ENCODE measurements around the gene LTA4H. TPM values are rescaled to one million over a fixed set of nuclear protein-coding genes. Genes with fewer than 3 reads are reported as not detected.

The LTA4H gene
- total RNA-seq, 2 donors from 2014 or later, result 112 to 141 TPM

DNA sequence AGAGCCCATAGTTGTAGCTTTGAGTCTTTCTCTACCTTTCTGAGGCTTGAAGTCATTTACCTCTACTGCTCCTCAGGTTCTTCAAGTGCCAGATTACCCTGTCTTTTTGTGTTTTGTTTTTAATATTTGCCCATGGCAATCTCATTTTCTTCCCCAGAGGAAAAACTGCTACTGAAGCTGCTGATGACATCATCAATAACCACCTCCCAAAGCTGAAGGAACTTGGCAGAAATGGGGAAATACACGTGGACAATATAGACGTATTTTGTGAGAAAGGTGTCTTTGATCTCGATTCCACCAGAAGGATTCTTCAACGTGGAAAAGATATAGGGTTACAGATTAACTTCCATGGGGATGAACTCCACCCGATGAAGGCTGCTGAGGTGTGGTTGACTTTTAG is 75.1 kb downstream of the LTA4H start:
- 87 to 96% methylated on average over 4 to 5 of the region's 5 CpGs for WGBS, 2 experiments (ENCODE audit: insufficient coverage in 1 of 2, insufficient read length in 1 of 2)
- DNase-seq, result no peak
- peaks cover 3% of the 10 kb centered on the region for H3K27me3 Mint-ChIP-seq (ENCODE audit: insufficient read depth)
- H3K27ac Mint-ChIP-seq, result no peak overlapping the region
- Histone ChIP-seq H3K9me3 (ENCODE audit: control insufficient read depth, low read length) (no peaks in the 10 kb centered on the region), H3K27ac (ENCODE audit: low read depth, low read length) (no peak overlapping the region), H3K4me3 (ENCODE audit: low read length) (no peak overlapping the region), H3K36me3 (ENCODE audit: control insufficient read depth, insufficient read depth, low read length) (no peaks in the 10 kb centered on the region), H3K4me1 (ENCODE audit: control insufficient read depth, insufficient read depth, low read length) (no peaks in the 10 kb centered on the region), H3K9ac (ENCODE audit: extremely low read depth, low read length, poor library complexity, severe bottlenecking) (no peak overlapping the region), H3K27me3 (ENCODE audit: control insufficient read depth, insufficient read depth, low read length, poor library complexity, severe bottlenecking) (peaks cover 5% of the 10 kb centered on the region)
- no peaks in the 10 kb centered on the region for H3K9me3 Mint-ChIP-seq
- no peak for TF ChIP-seq CTCF (conservative IDR thresholded peaks at IDR 0.05)
- peaks cover 7% of the 10 kb centered on the region for H3K4me1 Mint-ChIP-seq
- no peaks in the 10 kb centered on the region for H3K36me3 Mint-ChIP-seq (ENCODE audit: low read depth)
- H3K4me3 Mint-ChIP-seq, result no peak overlapping the region

DNA sequence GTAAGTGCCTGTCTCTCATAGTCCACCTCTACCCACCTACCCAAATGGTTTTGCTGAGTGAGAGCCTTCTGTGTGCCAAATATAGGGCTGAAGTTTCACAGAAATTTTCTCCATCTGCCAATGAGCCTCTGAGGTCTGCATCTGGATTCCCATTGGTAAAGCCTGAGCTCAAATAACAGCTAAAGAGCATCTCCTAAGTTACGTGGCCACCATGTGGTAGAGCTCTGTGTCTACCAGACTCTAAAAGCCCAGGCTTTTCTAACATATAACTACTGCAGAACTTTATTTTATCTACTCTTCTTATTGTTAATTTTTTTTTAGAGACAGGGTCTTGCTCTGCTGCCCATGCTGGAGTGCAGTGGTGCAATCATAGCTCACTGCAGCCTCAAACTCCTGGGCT is 76.3 kb downstream of the LTA4H start:
- no peaks in the 10 kb centered on the region for H3K36me3 Mint-ChIP-seq (ENCODE audit: low read depth)
- H3K27ac Mint-ChIP-seq, result no peak overlapping the region
- Histone ChIP-seq H3K9me3 (ENCODE audit: control insufficient read depth, low read length) (no peaks in the 10 kb centered on the region), H3K36me3 (ENCODE audit: control insufficient read depth, insufficient read depth, low read length) (no peaks in the 10 kb centered on the region), H3K9ac (ENCODE audit: extremely low read depth, low read length, poor library complexity, severe bottlenecking) (no peak overlapping the region), H3K4me1 (ENCODE audit: control insufficient read depth, insufficient read depth, low read length) (no peaks in the 10 kb centered on the region), H3K4me3 (ENCODE audit: low read length) (no peak overlapping the region), H3K27me3 (ENCODE audit: control insufficient read depth, insufficient read depth, low read length, poor library complexity, severe bottlenecking) (peaks cover 5% of the 10 kb centered on the region), H3K27ac (ENCODE audit: low read depth, low read length) (no peak overlapping the region)
- WGBS, 2 experiments (ENCODE audit: insufficient coverage in 1 of 2, insufficient read length in 1 of 2), result 68 to 80% methylated on average over 1 of the region's 1 CpG
- H3K9me3 Mint-ChIP-seq, result no peaks in the 10 kb centered on the region
- H3K4me1 Mint-ChIP-seq, result peaks cover 7% of the 10 kb centered on the region
- peaks cover 3% of the 10 kb centered on the region for H3K27me3 Mint-ChIP-seq (ENCODE audit: insufficient read depth)
- H3K4me3 Mint-ChIP-seq, result no peak overlapping the region
- peak; percentile 70 for TF ChIP-seq CTCF (conservative IDR thresholded peaks at IDR 0.05)
- peak; percentile 66 for DNase-seq

DNA sequence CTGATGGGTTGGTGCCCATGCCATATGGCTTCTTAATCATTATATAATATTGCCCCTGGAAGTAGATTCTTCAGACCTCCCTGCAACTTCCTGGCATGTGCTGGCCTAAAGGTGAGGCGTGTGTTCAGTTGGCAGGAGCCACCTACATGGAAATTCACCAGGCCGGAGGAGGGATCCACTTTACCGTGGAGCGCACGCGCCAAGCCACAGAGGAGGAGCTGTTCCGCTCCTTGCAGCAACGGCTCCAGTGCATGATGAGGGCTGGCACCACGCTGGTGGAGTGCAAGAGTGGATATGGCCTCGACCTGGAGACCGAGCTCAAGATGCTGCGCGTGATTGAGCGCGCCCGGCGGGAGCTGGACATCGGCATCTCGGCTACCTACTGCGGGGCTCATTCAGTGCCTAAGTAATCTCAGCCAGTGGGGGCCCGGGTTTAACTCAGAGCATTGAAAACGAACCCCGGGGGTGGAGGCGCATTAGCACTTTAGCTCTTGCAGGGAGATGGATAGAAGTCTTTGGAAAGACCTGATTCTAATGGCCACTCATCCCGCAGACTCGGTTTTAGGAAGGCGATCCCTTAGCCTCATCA is 78.7 kb downstream of the LTA4H start:
- 75 to 93% methylated on average over 25 to 27 of the region's 27 CpGs for WGBS, 2 experiments (ENCODE audit: insufficient coverage in 1 of 2, insufficient read length in 1 of 2)
- peaks cover 9% of the 10 kb centered on the region for H3K4me1 Mint-ChIP-seq

More for the DNA sequence above, 78.7 kb downstream of the LTA4H start:
- Histone ChIP-seq H3K4me3 (ENCODE audit: low read length) (no peak overlapping the region), H3K4me1 (ENCODE audit: control insufficient read depth, insufficient read depth, low read length) (no peaks in the 10 kb centered on the region), H3K9me3 (ENCODE audit: control insufficient read depth, low read length) (no peaks in the 10 kb centered on the region), H3K27ac (ENCODE audit: low read depth, low read length) (no peak overlapping the region), H3K9ac (ENCODE audit: extremely low read depth, low read length, poor library complexity, severe bottlenecking) (no peak overlapping the region), H3K36me3 (ENCODE audit: control insufficient read depth, insufficient read depth, low read length) (no peaks in the 10 kb centered on the region), H3K27me3 (ENCODE audit: control insufficient read depth, insufficient read depth, low read length, poor library complexity, severe bottlenecking) (peaks cover 12% of the 10 kb centered on the region)
- no peak for TF ChIP-seq CTCF (conservative IDR thresholded peaks at IDR 0.05)
- Mint-ChIP-seq H3K9me3 (no peaks in the 10 kb centered on the region), H3K27me3 (ENCODE audit: insufficient read depth) (peaks cover 8% of the 10 kb centered on the region), H3K36me3 (ENCODE audit: low read depth) (no peaks in the 10 kb centered on the region), H3K27ac (no peak overlapping the region), H3K4me3 (no peak overlapping the region)
- DNase-seq, result no peak
